H9 (cell line): ENCODE data around the gene PRKAG2. TPM values are rescaled to one million over a fixed set of nuclear protein-coding genes. Genes with fewer than 3 reads are reported as not detected.

Experiments
- DNase-seq: peaks from one replicate; pipeline ENCODE4 v3.0.0-alpha.2; 2017
- H2AFZ ChIP-seq: one replicate; pipeline ENCODE4 v1.6.1; 2013; ENCODE audit warnings: mild to moderate bottlenecking, low read length, control low read depth, moderate library complexity
- H2AK5ac ChIP-seq: 2 replicates; pipeline ENCODE4 v1.6.1; 2013; ENCODE audit warnings: low read length, control low read depth, mixed read lengths; ENCODE audit not compliant: insufficient read length
- H2BK120ac ChIP-seq: one replicate; pipeline ENCODE4 v1.6.1; 2013; ENCODE audit warnings: low read depth, mild to moderate bottlenecking, low read length, control low read depth, inconsistent platforms; ENCODE audit not compliant: poor library complexity, severe bottlenecking
- H2BK12ac ChIP-seq: 2 replicates; pipeline ENCODE4 v1.6.1; 2013; ENCODE audit warnings: low read length, control low read depth, mixed read lengths, low read depth; ENCODE audit not compliant: insufficient read length
- H2BK15ac ChIP-seq: 2 replicates; pipeline ENCODE4 v1.6.1; 2013; ENCODE audit warnings: low read depth, low read length, control low read depth
- H2BK20ac ChIP-seq: one replicate; pipeline ENCODE4 v1.6.1; 2013; ENCODE audit warnings: low read depth, mild to moderate bottlenecking, low read length, control low read depth, inconsistent platforms; ENCODE audit not compliant: poor library complexity, severe bottlenecking
- H2BK5ac ChIP-seq: 2 replicates; pipeline ENCODE4 v1.6.1; 2013; ENCODE audit warnings: low read length, control low read depth, mixed read lengths; ENCODE audit not compliant: insufficient read length
- H3K14ac ChIP-seq: 2 replicates; pipeline ENCODE4 v1.6.1; 2013; ENCODE audit warnings: low read length, control low read depth; ENCODE audit not compliant: insufficient read depth
- H3K18ac ChIP-seq: 2 replicates; pipeline ENCODE4 v1.6.1; 2013; ENCODE audit warnings: low read depth, mild to moderate bottlenecking, mixed read lengths, low read length, control low read depth; ENCODE audit not compliant: insufficient read length
- H3K23ac ChIP-seq: 2 replicates; pipeline ENCODE4 v1.6.1; 2013; ENCODE audit warnings: low read length, control low read depth, mixed read lengths, low read depth; ENCODE audit not compliant: insufficient read length
- H3K23me2 ChIP-seq: 2 replicates; pipeline ENCODE4 v1.6.1; 2013; ENCODE audit warnings: low read depth, mild to moderate bottlenecking, mixed read lengths, low read length, control low read depth; ENCODE audit not compliant: insufficient read length, poor library complexity, severe bottlenecking
- H3K27ac ChIP-seq: 2 replicates; pipeline ENCODE4 v1.5.1; 2013; ENCODE audit warnings: low read length, control low read depth, mixed read lengths, low read depth; ENCODE audit not compliant: insufficient read length
- H3K27me3 ChIP-seq: 2 replicates; pipeline ENCODE4 v1.6.1; 2013; ENCODE audit warnings: low read length, control low read depth, inconsistent platforms; ENCODE audit not compliant: insufficient read depth
- H3K4ac ChIP-seq: 2 replicates; pipeline ENCODE4 v1.6.1; 2013; ENCODE audit warnings: low read depth, mild to moderate bottlenecking, control low read depth, inconsistent platforms, low read length, moderate library complexity
- H3K4me1 ChIP-seq: 2 replicates; pipeline ENCODE4 v1.6.1; 2013; ENCODE audit warnings: low read length, control low read depth, inconsistent platforms; ENCODE audit not compliant: insufficient read depth
- H3K4me2 ChIP-seq: 2 replicates; pipeline ENCODE4 v1.6.1; 2013; ENCODE audit warnings: low read length, control low read depth, mixed read lengths; ENCODE audit not compliant: insufficient read length, insufficient read depth
- H3K56ac ChIP-seq: 2 replicates; pipeline ENCODE4 v1.6.1; 2013; ENCODE audit warnings: low read depth, mild to moderate bottlenecking, mixed read lengths, low read length, control low read depth; ENCODE audit not compliant: insufficient read length
- H3K79me1 ChIP-seq: 2 replicates; pipeline ENCODE4 v1.6.1; 2013; ENCODE audit warnings: low read depth, mild to moderate bottlenecking, moderate library complexity, low read length, control low read depth, inconsistent platforms; ENCODE audit not compliant: insufficient read depth, poor library complexity, severe bottlenecking
- H3K79me2 ChIP-seq: 2 replicates; pipeline ENCODE4 v1.6.1; 2013; ENCODE audit warnings: low read length, control low read depth, inconsistent platforms; ENCODE audit not compliant: insufficient read depth
- H3K9ac ChIP-seq: 2 replicates; pipeline ENCODE4 v1.6.1; 2013; ENCODE audit warnings: low read length, control low read depth, mixed read lengths; ENCODE audit not compliant: insufficient read length; ENCODE audit errors: extremely low read depth
- H3K9me3 ChIP-seq: one replicate; pipeline ENCODE4 v1.6.1; 2013; ENCODE audit warnings: low read depth, low read length, inconsistent platforms; ENCODE audit not compliant: control insufficient read depth
- H3T11ph ChIP-seq: one replicate; pipeline ENCODE4 v1.6.1; 2013; ENCODE audit warnings: mild to moderate bottlenecking, low read length, control low read depth, inconsistent platforms
- H4K20me1 ChIP-seq: one replicate; pipeline ENCODE4 v1.6.1; 2013; ENCODE audit not compliant: control insufficient read depth, insufficient read length, insufficient read depth
- H4K5ac ChIP-seq: 2 replicates; pipeline ENCODE4 v1.6.1; 2013; ENCODE audit warnings: low read depth, mild to moderate bottlenecking, mixed read lengths, low read length, control low read depth; ENCODE audit not compliant: insufficient read length
- H4K8ac ChIP-seq: replicated peaks from 2 replicates; pipeline ENCODE4 v1.6.1; 2013; ENCODE audit warnings: low read length, control low read depth, mixed read lengths, low read depth; ENCODE audit not compliant: insufficient read length
- H4K91ac ChIP-seq: 2 replicates; pipeline ENCODE4 v1.6.1; 2013; ENCODE audit warnings: low read depth, mild to moderate bottlenecking, moderate library complexity, mixed read lengths, low read length, control low read depth; ENCODE audit not compliant: insufficient read length
- H3K27ac Mint-ChIP-seq, 3 experiments: 2 replicates in 2 of 3; 3 replicates in 1 of 3; pipeline ENCODE4 v1.8.0; 2020 to 2021; ENCODE audit warnings: mixed read lengths in 3 of 3, mild to moderate bottlenecking in 1 of 3, moderate library complexity in 1 of 3
- H3K27me3 Mint-ChIP-seq: 2 replicates; pipeline ENCODE4 v1.8.0; 2021; ENCODE audit warnings: low read depth, mild to moderate bottlenecking, moderate library complexity, mixed read lengths
- H3K36me3 Mint-ChIP-seq, 3 experiments: 2 replicates in 2 of 3; 3 replicates in 1 of 3; pipeline ENCODE4 v1.8.0; 2020 to 2021; ENCODE audit warnings: low read depth in 3 of 3, mixed read lengths in 3 of 3; ENCODE audit not compliant: insufficient read depth in 1 of 3
- H3K4me1 Mint-ChIP-seq, 2 experiments: 2 replicates each; pipeline ENCODE4 v1.8.0; 2020; ENCODE audit warnings: mixed read lengths in 2 of 2
- H3K4me3 Mint-ChIP-seq, 2 experiments: 2 replicates in 1 of 2; 3 replicates in 1 of 2; pipeline ENCODE4 v1.8.0; 2020 to 2021; ENCODE audit warnings: mild to moderate bottlenecking in 2 of 2, mixed read lengths in 2 of 2, moderate library complexity in 1 of 2
- H3K9me3 Mint-ChIP-seq, 2 experiments: 2 replicates in 1 of 2; 3 replicates in 1 of 2; pipeline ENCODE4 v1.8.0; 2020; ENCODE audit warnings: mild to moderate bottlenecking in 2 of 2, mixed read lengths in 2 of 2, moderate library complexity in 1 of 2
- WGBS: extraction: QIAGEN DNeasy Blood & Tissue Kit; methylation state at CpG from one replicate; pipeline ENCODE4 v1.1.7; 2013; ENCODE audit warnings: missing lambda C conversion rate, low lambda C conversion rate, mixed read lengths; ENCODE audit not compliant: insufficient read length; ENCODE audit errors: extremely low coverage; 5-methylcytosine and 5-hydroxymethylcytosine counted together
- total RNA-seq: library from RNA; stranded (reverse); gene quantifications from 2 replicates; pipeline ENCODE4 v1.2.1, GENCODE V29; 2021
- TF ChIP-seq, protein P1 (sequence below): fragments of 200-600 bp; sonication (generic); conservative IDR thresholded peaks from 3 replicates; pipeline ENCODE4 v1.8.0; 2021; ENCODE audit warnings: antibody characterized with exemption, mild to moderate bottlenecking

Gene PRKAG2
- total RNA-seq, 1 experiment from 2014 or later: 11.8 TPM

DNA sequence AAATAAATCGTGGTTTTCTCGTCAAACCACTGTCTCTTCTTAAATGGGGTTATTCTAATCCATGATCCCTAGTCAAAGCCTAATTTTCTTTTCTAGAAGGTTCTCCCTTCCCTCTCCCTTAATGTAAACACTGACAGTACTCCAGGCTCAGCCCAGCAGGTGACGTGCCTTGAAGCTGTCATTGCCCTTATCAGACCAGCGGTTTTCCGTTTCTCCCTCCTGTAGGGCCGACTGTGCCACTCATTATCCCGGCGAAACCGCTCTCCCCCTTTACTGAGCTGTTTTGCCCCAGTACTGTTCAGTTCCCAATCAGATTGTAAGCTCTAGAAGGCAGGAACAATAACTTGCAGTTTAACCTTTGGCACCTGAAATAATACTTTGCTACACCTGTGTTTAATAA is 203.7 kb downstream of the PRKAG2 start:
- H3K4me2 ChIP-seq: no peak overlapping the region
- Mint-ChIP-seq H3K9me3 (no peaks in the 10 kb centered on the region; a peak in 1 of 5 replicates), H3K27ac (no peak overlapping the region), H3K27me3 (no peaks in the 10 kb centered on the region), H3K4me1 (peaks cover 14 to 22% of the 10 kb centered on the region in 2 experiments), H3K36me3 (peaks cover 0 to under 1% (median 0%) of the 10 kb centered on the region in 3 experiments; a peak in 2 of 7 replicates), H3K4me3 (no peak overlapping the region)
- peaks cover 2% of the 10 kb centered on the region for H4K20me1 ChIP-seq
- H3K56ac ChIP-seq: no peak overlapping the region
- WGBS: no CpG with 5 or more reads among the region's 9 CpGs
- H3K23me2 ChIP-seq: no peaks in the 10 kb centered on the region
- H2AFZ ChIP-seq: no peak overlapping the region
- H3K79me2 ChIP-seq: no peaks in the 10 kb centered on the region
- H2BK5ac ChIP-seq: no peak overlapping the region
- H4K91ac ChIP-seq: no peak overlapping the region
- no peak overlapping the region for H3K14ac ChIP-seq
- no peak overlapping the region for H3K9ac ChIP-seq
- no peaks in the 10 kb centered on the region for H3K9me3 ChIP-seq
- H3K79me1 ChIP-seq: no peaks in the 10 kb centered on the region
- no peak overlapping the region for H2BK120ac ChIP-seq
- no peak overlapping the region for H3K4ac ChIP-seq
- no peaks in the 10 kb centered on the region for H3K4me1 ChIP-seq
- no peak overlapping the region for H2BK15ac ChIP-seq
- no peak overlapping the region for H3K18ac ChIP-seq
- no peak overlapping the region for H2AK5ac ChIP-seq
- H2BK12ac ChIP-seq: no peak overlapping the region
- H4K8ac ChIP-seq: no peak overlapping the region
- DNase-seq: no peak
- H4K5ac ChIP-seq: no peak overlapping the region
- TF ChIP-seq, protein P1, sequence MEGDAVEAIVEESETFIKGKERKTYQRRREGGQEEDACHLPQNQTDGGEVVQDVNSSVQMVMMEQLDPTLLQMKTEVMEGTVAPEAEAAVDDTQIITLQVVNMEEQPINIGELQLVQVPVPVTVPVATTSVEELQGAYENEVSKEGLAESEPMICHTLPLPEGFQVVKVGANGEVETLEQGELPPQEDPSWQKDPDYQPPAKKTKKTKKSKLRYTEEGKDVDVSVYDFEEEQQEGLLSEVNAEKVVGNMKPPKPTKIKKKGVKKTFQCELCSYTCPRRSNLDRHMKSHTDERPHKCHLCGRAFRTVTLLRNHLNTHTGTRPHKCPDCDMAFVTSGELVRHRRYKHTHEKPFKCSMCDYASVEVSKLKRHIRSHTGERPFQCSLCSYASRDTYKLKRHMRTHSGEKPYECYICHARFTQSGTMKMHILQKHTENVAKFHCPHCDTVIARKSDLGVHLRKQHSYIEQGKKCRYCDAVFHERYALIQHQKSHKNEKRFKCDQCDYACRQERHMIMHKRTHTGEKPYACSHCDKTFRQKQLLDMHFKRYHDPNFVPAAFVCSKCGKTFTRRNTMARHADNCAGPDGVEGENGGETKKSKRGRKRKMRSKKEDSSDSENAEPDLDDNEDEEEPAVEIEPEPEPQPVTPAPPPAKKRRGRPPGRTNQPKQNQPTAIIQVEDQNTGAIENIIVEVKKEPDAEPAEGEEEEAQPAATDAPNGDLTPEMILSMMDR: no peak
- no peak overlapping the region for H3K23ac ChIP-seq
- no peak overlapping the region for H3K27ac ChIP-seq
- no peak overlapping the region for H2BK20ac ChIP-seq
- H3T11ph ChIP-seq: no peak overlapping the region
- H3K27me3 ChIP-seq: no peaks in the 10 kb centered on the region
